Measurements from ENCODE around the gene SUPT20H. TPM values are rescaled to one million over a fixed set of nuclear protein-coding genes. Genes with fewer than 3 reads are reported as not detected.
A peak's percentile ranks its signal among the peaks of the same experiment; 100 is the strongest.

The SUPT20H gene
- total and polyA plus RNA-seq, 2 of the 13 experiments (the other 11 are each of a cell fraction or from before 2014, with no cell fraction given) = 35.0 to 63.6 TPM

GRCh38 chr13:37058910-37059847 lies at the start of gene SUPT20H (continued):
- TF ChIP-seq ZNF552 (CRISPR knock-in tag; IDR thresholded peaks at IDR 0.05; ENCODE audit: borderline replicate concordance) (no peak), ISX (CRISPR knock-in tag; conservative IDR thresholded peaks at IDR 0.05) (0 out of 2 replicates have a peak, but pooled peaks have one; percentile 45), POGK (CRISPR knock-in tag; conservative IDR thresholded peaks at IDR 0.05) (peak; percentile 81), KAT2B (IDR thresholded peaks at IDR 0.05; ENCODE audit: borderline replicate concordance, low read depth, low read length) (no peak), HMG20A (CRISPR knock-in tag; IDR thresholded peaks at IDR 0.05; ENCODE audit: borderline replicate concordance) (no peak), CTCF (CRISPR knock-in tag; IDR thresholded peaks at IDR 0.05) (peak; percentile 16; the same call in 1 of the 2 replicates), MAZ (IDR thresholded peaks at IDR 0.05; ENCODE audit: borderline replicate concordance, low read depth, low read length) (peak; percentile 69; the same call in 1 of the 2 replicates), MAZ (CRISPR knock-in tag; IDR thresholded peaks at IDR 0.05; ENCODE audit: low read depth) (peak; percentile 44; the same call in 1 of the 2 replicates), XRCC5 (optimal IDR thresholded peaks at IDR 0.05; ENCODE audit: low read length) (peak; percentile 20), ZNF724P (CRISPR knock-in tag; IDR thresholded peaks at IDR 0.05; ENCODE audit: borderline replicate concordance) (peak; percentile 62; the same call in 1 of the 2 replicates), SIX4 (CRISPR knock-in tag; IDR thresholded peaks at IDR 0.05) (no peak), UBTF (CRISPR knock-in tag; IDR thresholded peaks at IDR 0.05) (peak; percentile 88), NR2F2 (IDR thresholded peaks at IDR 0.05; ENCODE audit: borderline replicate concordance, low read depth) (no peak; the same call in 1 of the 2 replicates), KMT2A (CRISPR knock-in tag; IDR thresholded peaks at IDR 0.05) (peak; percentile 89), ZMAT3 (CRISPR knock-in tag; conservative IDR thresholded peaks at IDR 0.05) (no peak; the same call in 1 of the 2 replicates), ZFP90 (CRISPR knock-in tag; IDR thresholded peaks at IDR 0.05; ENCODE audit: borderline replicate concordance) (no peak), NFATC3 (CRISPR knock-in tag; IDR thresholded peaks at IDR 0.05) (no peak), ZFP82 (CRISPR knock-in tag; IDR thresholded peaks at IDR 0.05; ENCODE audit: borderline replicate concordance) (no peak), KDM6A (CRISPR knock-in tag; IDR thresholded peaks at IDR 0.05; ENCODE audit: low read depth) (no peak), BCL3 (CRISPR knock-in tag; IDR thresholded peaks at IDR 0.05) (peak; percentile 59; the same call in 1 of the 2 replicates), RAD51 (IDR thresholded peaks at IDR 0.05; ENCODE audit: borderline replicate concordance) (no peak), ZFX (CRISPR knock-in tag; IDR thresholded peaks at IDR 0.05; ENCODE audit: low read depth) (peak; percentile 97)
